Glomerular endothelial cell (primary cell): ENCODE results near the gene RETREG2. TPM values are rescaled to one million over a fixed set of nuclear protein-coding genes. Genes with fewer than 3 reads are reported as not detected.

ENCODE experiments used
- total RNA-seq: library from RNA; depleted of rRNA; stranded (reverse); fragments of >200 nt; gene quantifications from 2 replicates; pipeline ENCODE4 v1.2.3, GENCODE V29; 2015

Gene RETREG2
- total RNA-seq, 1 donor from 2014 or later, result 48.0 TPM

Other genes starting within 250 kb of the RETREG2 start
- gene CDK5R2, start 218.6 kb upstream of the RETREG2 start, total RNA-seq, result not detected in 2 replicates
- gene FEV, start 193.1 kb upstream of the RETREG2 start, total RNA-seq, result not detected in 2 replicates
- not detected in 2 replicates for gene CRYBA2, start 184.9 kb upstream of the RETREG2 start, total RNA-seq
- gene CFAP65, start 136.8 kb upstream of the RETREG2 start, total RNA-seq, result not detected in 2 replicates
- gene IHH, start 117.4 kb upstream of the RETREG2 start, total RNA-seq, result not detected in 2 replicates
- gene NHEJ1, start 17.5 kb upstream of the RETREG2 start, total RNA-seq, result 18.3 and 21.0 TPM in 2 replicates
- 1.3 TPM in 1 of 2 replicates, not detected in the other for gene SLC23A3, start 8.2 kb upstream of the RETREG2 start, total RNA-seq
- 33.2 and 40.3 TPM in 2 replicates for gene CNPPD1, start 1.4 kb upstream of the RETREG2 start, total RNA-seq
- gene ZFAND2B, start 28.5 kb downstream of the RETREG2 start, total RNA-seq, result 23.7 and 26.1 TPM in 2 replicates
- 11.8 and 17.8 TPM in 2 replicates for gene ABCB6, start 40.7 kb downstream of the RETREG2 start, total RNA-seq
- gene ATG9A, start 51.4 kb downstream of the RETREG2 start, total RNA-seq, result 64.2 and 65.2 TPM in 2 replicates
- 19.1 and 32.2 TPM in 2 replicates for gene ANKZF1, start 51.5 kb downstream of the RETREG2 start, total RNA-seq
- 5.1 and 6.2 TPM in 2 replicates for gene GLB1L, start 67.2 kb downstream of the RETREG2 start, total RNA-seq
- 5.6 and 13.7 TPM in 2 replicates for gene STK16, start 67.2 kb downstream of the RETREG2 start, total RNA-seq
- gene TUBA4B, start 75.0 kb downstream of the RETREG2 start, total RNA-seq, result not detected in 2 replicates
- 7.8 and 21.4 TPM in 2 replicates for gene TUBA4A, start 75.6 kb downstream of the RETREG2 start, total RNA-seq
- 31.7 and 33.1 TPM in 2 replicates for gene DNAJB2, start 101.1 kb downstream of the RETREG2 start, total RNA-seq
- gene PTPRN, start 131.1 kb downstream of the RETREG2 start, total RNA-seq, result 0.47 and 0.97 TPM in 2 replicates
- gene RESP18, start 154.5 kb downstream of the RETREG2 start, total RNA-seq, result not detected in 2 replicates
- gene DNPEP, start 209.6 kb downstream of the RETREG2 start, total RNA-seq, result 48.9 and 50.9 TPM in 2 replicates
- gene DES, start 240.1 kb downstream of the RETREG2 start, total RNA-seq, result not detected in 2 replicates